ENCODE measurements around the gene RGS18. TPM values are rescaled to one million over a fixed set of nuclear protein-coding genes. Genes with fewer than 3 reads are reported as not detected.

Gene RGS18
- polyA plus RNA-seq, 2 of the 4 experiments (the other 2 are of a cell fraction), result not detected

GRCh38 chr1:192147221-192147620 is 11.0 kb upstream of the RGS18 start:
- no peak overlapping the region for H3K27ac ChIP-seq
- CTCF ChIA-PET, result no interaction called here
- H3K4me2 ChIP-seq, result no peak overlapping the region
- ATAC-seq (no peak), DNase-seq (ENCODE audit: low read depth in 1 of 2, low spot score in 1 of 2) (no peak), FAIRE-seq (no peak)
- H3K9me3 ChIP-seq, result no peaks in the 10 kb centered on the region
- TF ChIP-seq USF2 (IDR thresholded peaks at IDR 0.05) (no peak), RAD21 (conservative IDR thresholded peaks at IDR 0.05 in 1 of 2, IDR thresholded peaks at IDR 0.05 in 1 of 2) (no peak), ESRRA (IDR thresholded peaks at IDR 0.05; ENCODE audit: borderline replicate concordance, low read length) (no peak), FOXS1 (CRISPR knock-in tag; IDR thresholded peaks at IDR 0.05) (no peak)
- WGBS (ENCODE audit: missing lambda C conversion rate), result 50% methylated on average over 3 of the region's 3 CpGs
- no peak overlapping the region for H3K4me3 ChIP-seq
- no peaks in the 10 kb centered on the region for H3K4me1 ChIP-seq
- POLR2A ChIA-PET, result no interaction called here

GRCh38 chr1:192147696-192148095 is 10.6 kb upstream of the RGS18 start:
- 44% methylated on average over 1 of the region's 1 CpG for WGBS (ENCODE audit: missing lambda C conversion rate)
- no peak for TF ChIP-seq CHD2 (IDR thresholded peaks at IDR 0.05; ENCODE audit: low read length, partially characterized antibody)
- TF ChIP-seq ZSCAN20 (CRISPR knock-in tag; IDR thresholded peaks at IDR 0.05), result no peak
- TF ChIP-seq BHLHE40 (IDR thresholded peaks at IDR 0.05; ENCODE audit: low read depth, low read length), result no peak
- no peak for TF ChIP-seq NPAS2 (CRISPR knock-in tag; IDR thresholded peaks at IDR 0.05; ENCODE audit: borderline replicate concordance)
- no peak for TF ChIP-seq KDM1A (IDR thresholded peaks at IDR 0.05; ENCODE audit: low read depth)
- TF ChIP-seq PBX3 (IDR thresholded peaks at IDR 0.05), result no peak
- TF ChIP-seq CHD4 (IDR thresholded peaks at IDR 0.05; ENCODE audit: borderline replicate concordance), result no peak
- ChIA-PET CTCF (no interaction called here), POLR2A (no interaction called here)
- no peak for ATAC-seq
- no peak overlapping the region for H3K4me2 ChIP-seq
- no peaks in the 10 kb centered on the region for H3K9me3 ChIP-seq
- no peak overlapping the region for H3K27ac ChIP-seq
- no peaks in the 10 kb centered on the region for H3K4me1 ChIP-seq
- no peak overlapping the region for H3K4me3 ChIP-seq
- no peak for FAIRE-seq
- no peak for DNase-seq (ENCODE audit: low read depth in 1 of 2, low spot score in 1 of 2)

- H3K4me2 ChIP-seq, result no peak overlapping the region
- FAIRE-seq, result no peak
- POLR2A ChIA-PET, result no interaction called here
Observed at GRCh38 chr1:192151176-192151575, 7.1 kb upstream of the RGS18 start.

More at GRCh38 chr1:192151176-192151575, 7.1 kb upstream of the RGS18 start:
- WGBS (ENCODE audit: missing lambda C conversion rate), result 40% methylated on average over 2 of the region's 2 CpGs
- DNase-seq (ENCODE audit: low read depth in 1 of 2, low spot score in 1 of 2), result no peak
- no peak for TF ChIP-seq NR3C1 (IDR thresholded peaks at IDR 0.05)
- TF ChIP-seq CTCF (IDR thresholded peaks at IDR 0.05), result no peak
- no peak for TF ChIP-seq CBX8 (IDR thresholded peaks at IDR 0.05)
- TF ChIP-seq FOXS1 (CRISPR knock-in tag; IDR thresholded peaks at IDR 0.05), result no peak
- TF ChIP-seq EP300 (IDR thresholded peaks at IDR 0.05), result no peak
- no peak for TF ChIP-seq HOXA7 (CRISPR knock-in tag; IDR thresholded peaks at IDR 0.05)
- TF ChIP-seq FOSL2 (IDR thresholded peaks at IDR 0.05), result no peak
- no peak for TF ChIP-seq FOSL2 (CRISPR knock-in tag; IDR thresholded peaks at IDR 0.05)
- no peak for TF ChIP-seq JUN (IDR thresholded peaks at IDR 0.05)
- no peak for TF ChIP-seq ZNF302 (CRISPR knock-in tag; IDR thresholded peaks at IDR 0.05)
- no peak for TF ChIP-seq MYC (IDR thresholded peaks at IDR 0.05; ENCODE audit: borderline replicate concordance, low read length)
- no peak for TF ChIP-seq KDM1A (IDR thresholded peaks at IDR 0.05; ENCODE audit: low read depth)
- TF ChIP-seq ZC3H11A (IDR thresholded peaks at IDR 0.05), result no peak
- TF ChIP-seq RAD21 (conservative IDR thresholded peaks at IDR 0.05 in 1 of 2, IDR thresholded peaks at IDR 0.05 in 1 of 2), result no peak
- TF ChIP-seq RFX5 (IDR thresholded peaks at IDR 0.05), result no peak
- no peak for TF ChIP-seq FOSB (CRISPR knock-in tag; IDR thresholded peaks at IDR 0.05)
- no peak for TF ChIP-seq REST (IDR thresholded peaks at IDR 0.05)
- TF ChIP-seq HOXB13 (CRISPR knock-in tag; IDR thresholded peaks at IDR 0.05; ENCODE audit: low read depth), result no peak
- TF ChIP-seq CEBPB (IDR thresholded peaks at IDR 0.05), result no peak
- TF ChIP-seq SREBF2 (IDR thresholded peaks at IDR 0.05), result no peak
- TF ChIP-seq CHD2 (IDR thresholded peaks at IDR 0.05; ENCODE audit: low read length, partially characterized antibody), result no peak
- Histone ChIP-seq H3K4me1 (no peaks in the 10 kb centered on the region), H3K27ac (no peak overlapping the region), H3K4me3 (no peak overlapping the region), H3K9me3 (no peaks in the 10 kb centered on the region)
- CTCF ChIA-PET, result interaction anchor here (1.6 kb wide), 1 partner anchor 157 kb away, joined by 3 read pairs; no protein-coding TSS in a partner anchor
- no peak for ATAC-seq
